Left lung (tissue), 14 donors: ENCODE data around the gene WDR70. TPM values are rescaled to one million over a fixed set of nuclear protein-coding genes. Genes with fewer than 3 reads are reported as not detected.
"Not testable (repeated sequence)": the region's sequence is repeated elsewhere in the genome, so short reads cannot be mapped to it uniquely, and the experiment has no call there.

Source experiments
- ATAC-seq: fragments of 200-7000 bp; cut with Tn5 transposase; one replicate; pipeline ENCODE4 v1.9.1; 2020; ENCODE audit warnings: moderate library complexity
- DNase-seq, 4 donors: peaks; one replicate each; pipeline ENCODE4 v3.0.0-alpha.2; 2013 to 2020
- H3K27ac ChIP-seq, 2 donors: fragments of 200-600 bp; sonication (generic) in 1 of 2; one replicate each; pipeline versions ENCODE4 v1.5.0 to v1.8.0; 2020 to 2021
- H3K27me3 ChIP-seq, 2 donors: fragments of 200-600 bp; sonication (generic) in 1 of 2; one replicate each; pipeline versions ENCODE4 v1.5.0 to v1.8.0; 2020 to 2021
- H3K36me3 ChIP-seq, 2 donors: fragments of 200-600 bp; sonication (generic) in 1 of 2; one replicate each; pipeline versions ENCODE4 v1.5.0 to v1.8.0; 2020 to 2021
- H3K4me1 ChIP-seq, 2 donors: fragments of 200-600 bp; one replicate each; pipeline ENCODE4 v1.8.0; 2021
- H3K4me3 ChIP-seq, 2 donors: fragments of 200-600 bp; sonication (generic) in 1 of 2; one replicate each; pipeline versions ENCODE4 v1.5.0 to v1.8.0; 2020 to 2021; ENCODE audit warnings: mild to moderate bottlenecking in 1 of 2
- H3K9me3 ChIP-seq, 2 donors: fragments of 200-600 bp; sonication (generic) in 1 of 2; one replicate each; pipeline versions ENCODE4 v1.5.0 to v1.8.0; 2020 to 2021
- intact Hi-C, 2 donors: fragments of 100-400 bp; cut with DNase I; formaldehyde crosslinking; loops; one replicate each; pipeline versions ENCODE4 v1.11.2 to v1.14.2; 2022
- long read RNA-seq, 12 donors: library from polyadenylated mRNA in 2 of 12; unstranded in 2 of 12; transcript quantifications; one replicate each; pipeline ENCODE4 v2.0.0 and lab custom pipeline, GENCODE V29; 2019 to 2026
- polyA plus RNA-seq, 6 donors: library from polyadenylated mRNA; unstranded; fragments of 120-200 nt; gene quantifications; one replicate each; pipeline ENCODE4 v1.2.1, GENCODE V29; 2013; ENCODE audit not compliant: insufficient read length in 6 of 6
- total RNA-seq, 2 donors: library from RNA; stranded (reverse); fragmentation: NEBNext Ultra II Directional; extraction: Animal tissue kit (Norgen Biotek cat#: 25700); gene quantifications; one replicate each; pipeline ENCODE4 v1.2.1, GENCODE V29; 2021
- TF ChIP-seq, protein P1 (sequence below), 2 donors: fragments of 200-600 bp; sonication (generic) in 1 of 2; IDR thresholded peaks; one replicate each; pipeline versions ENCODE4 v1.5.0 to v1.8.0; 2021; ENCODE audit warnings: antibody characterized with exemption in 2 of 2
- donor health status: DM: no; HTN: yes; CAD: no.
- donor health status: DM: no; HTN: no; CAD: no.

The WDR70 gene
- 10 to 100 TPM; 21.9 to 24.7 TPM for total RNA-seq
- 10 to 100 TPM; 45.7 to 59.2 (median 49.6) TPM for polyA plus RNA-seq
- long read RNA-seq, donor 1, partial matches to known transcripts, result 0 of 6 reads
- long read RNA-seq, donor 1, other reads (novel, unspliced or antisense), result 0 of 6 reads
- long read RNA-seq, donor 2, transcript WDR70-201 (18 exons, 2,983 nt), result major isoform, 5 of 13 reads
- long read RNA-seq, donor 2, transcript WDR70-203 (3 exons, 365 nt), result major isoform, 5 of 13 reads
- long read RNA-seq, donor 2, partial matches to known transcripts, result 0 of 13 reads
- long read RNA-seq, donor 2, other reads (novel, unspliced or antisense), result 0 of 13 reads
- long read RNA-seq, donor 3, transcript WDR70-201 (18 exons, 2,983 nt), result major isoform, 6 of 6 reads
- long read RNA-seq, donor 3, partial matches to known transcripts, result 0 of 6 reads
- long read RNA-seq, donor 3, other reads (novel, unspliced or antisense), result 0 of 6 reads
- long read RNA-seq, donor 4, transcript WDR70-201 (18 exons, 2,983 nt), result major isoform, 6 of 12 reads
- long read RNA-seq, donor 4, partial matches to known transcripts, result 4 of 12 reads
- long read RNA-seq, donor 4, other reads (novel, unspliced or antisense), result 2 of 12 reads
- long read RNA-seq, donor 5, transcript WDR70-201 (18 exons, 2,983 nt), result major isoform, 7 of 9 reads
- long read RNA-seq, donor 5, partial matches to known transcripts, result 0 of 9 reads
- long read RNA-seq, donor 5, other reads (novel, unspliced or antisense), result 0 of 9 reads
- long read RNA-seq, donor 6, partial matches to known transcripts, result 0 of 6 reads
- long read RNA-seq, donor 6, other reads (novel, unspliced or antisense), result 0 of 6 reads
- long read RNA-seq, donor 7, partial matches to known transcripts, result 0 of 6 reads
- long read RNA-seq, donor 7, other reads (novel, unspliced or antisense), result 0 of 6 reads
- long read RNA-seq, donor 8, partial matches to known transcripts, result 0 of 2 reads
- long read RNA-seq, donor 8, other reads (novel, unspliced or antisense), result 0 of 2 reads
- long read RNA-seq, donor 9, result 0 reads
- long read RNA-seq, donor 10, partial matches to known transcripts, result 6 of 11 reads
- long read RNA-seq, donor 10, other reads (novel, unspliced or antisense), result 0 of 11 reads
- long read RNA-seq, donor 11, transcript WDR70-201 (18 exons, 2,983 nt), result major isoform, 5 of 10 reads
- long read RNA-seq, donor 11, partial matches to known transcripts, result 0 of 10 reads
- long read RNA-seq, donor 11, other reads (novel, unspliced or antisense), result 0 of 10 reads
- long read RNA-seq, donor 12, partial matches to known transcripts, result 0 of 5 reads
- long read RNA-seq, donor 12, other reads (novel, unspliced or antisense), result 0 of 5 reads

DNA sequence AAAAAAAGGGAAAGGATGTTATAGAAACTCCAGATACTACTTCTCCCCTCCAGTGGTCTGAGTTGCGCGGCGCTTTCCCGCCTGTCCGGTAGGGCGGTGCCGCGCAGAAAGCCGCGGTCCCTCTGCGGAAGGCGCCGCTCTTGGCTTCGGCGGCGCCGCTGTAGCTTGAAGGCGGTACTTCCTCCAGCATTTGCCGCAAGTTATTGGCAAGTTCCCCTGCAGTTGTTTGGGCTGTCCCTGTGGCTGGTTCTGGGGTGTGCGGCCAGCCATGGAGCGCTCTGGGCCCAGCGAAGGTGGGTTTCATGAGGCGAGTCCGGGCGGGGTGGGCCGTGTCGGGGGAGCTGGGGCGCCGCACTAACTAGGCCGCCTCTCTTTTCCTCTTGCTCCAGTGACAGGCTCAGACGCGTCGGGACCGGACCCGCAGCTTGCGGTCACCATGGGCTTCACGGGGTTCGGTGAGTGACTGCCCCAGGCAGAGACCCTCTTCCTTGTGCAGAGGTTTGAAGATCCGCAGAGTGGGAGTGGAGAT is at the start of gene WDR70:
Gene WDR70, plus strand, starts transcription at position 219 of the 529 bp plus-strand sequence. Its CDS starts 50 bp downstream, at position 269.
- H3K27me3 ChIP-seq, intact Hi-C loops, H3K9me3 ChIP-seq: not testable (repeated sequence)
- peak; percentile 100 for ATAC-seq
- DNase-seq, result peak; percentile 80 to 97 (median 91)
- peaks cover 3 to 27% of the 10 kb centered on the region in 2 donors for H3K36me3 ChIP-seq
- H3K4me3 ChIP-seq, result peak within 1 kb of the TSS; percentile 81 to 86
- peak within 1 kb of the TSS in 1 of 2 donors; percentile 69 for H3K27ac ChIP-seq
- peaks cover 0 to 17% of the 10 kb centered on the region in 2 donors for H3K4me1 ChIP-seq
- TF ChIP-seq, protein P1, sequence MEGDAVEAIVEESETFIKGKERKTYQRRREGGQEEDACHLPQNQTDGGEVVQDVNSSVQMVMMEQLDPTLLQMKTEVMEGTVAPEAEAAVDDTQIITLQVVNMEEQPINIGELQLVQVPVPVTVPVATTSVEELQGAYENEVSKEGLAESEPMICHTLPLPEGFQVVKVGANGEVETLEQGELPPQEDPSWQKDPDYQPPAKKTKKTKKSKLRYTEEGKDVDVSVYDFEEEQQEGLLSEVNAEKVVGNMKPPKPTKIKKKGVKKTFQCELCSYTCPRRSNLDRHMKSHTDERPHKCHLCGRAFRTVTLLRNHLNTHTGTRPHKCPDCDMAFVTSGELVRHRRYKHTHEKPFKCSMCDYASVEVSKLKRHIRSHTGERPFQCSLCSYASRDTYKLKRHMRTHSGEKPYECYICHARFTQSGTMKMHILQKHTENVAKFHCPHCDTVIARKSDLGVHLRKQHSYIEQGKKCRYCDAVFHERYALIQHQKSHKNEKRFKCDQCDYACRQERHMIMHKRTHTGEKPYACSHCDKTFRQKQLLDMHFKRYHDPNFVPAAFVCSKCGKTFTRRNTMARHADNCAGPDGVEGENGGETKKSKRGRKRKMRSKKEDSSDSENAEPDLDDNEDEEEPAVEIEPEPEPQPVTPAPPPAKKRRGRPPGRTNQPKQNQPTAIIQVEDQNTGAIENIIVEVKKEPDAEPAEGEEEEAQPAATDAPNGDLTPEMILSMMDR (IDR thresholded peaks at IDR 0.05), result peak; percentile 64

DNA sequence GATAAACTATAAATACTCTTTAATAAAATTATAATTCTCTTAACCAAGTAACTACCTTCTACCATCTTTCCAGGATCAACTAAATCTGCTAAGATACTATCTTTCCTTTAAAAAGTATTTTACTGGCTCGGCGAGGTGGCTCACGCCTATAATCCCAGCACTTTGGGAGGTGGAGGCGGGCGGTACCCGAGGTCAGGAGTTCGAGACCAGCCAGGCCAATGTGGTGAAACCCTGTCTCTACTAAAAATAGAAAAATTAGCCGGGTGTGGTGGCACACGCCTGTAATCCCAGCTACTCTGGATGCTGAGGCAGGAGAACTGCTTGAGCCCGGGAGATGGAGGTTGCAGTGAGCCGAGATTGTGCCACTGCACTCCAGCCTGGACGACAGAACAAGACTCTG is 44.4 kb upstream of the WDR70 start:
- H3K27ac ChIP-seq, intact Hi-C loops, H3K9me3 ChIP-seq, H3K4me1 ChIP-seq, DNase-seq, H3K4me3 ChIP-seq, ATAC-seq, H3K27me3 ChIP-seq: not testable (repeated sequence)
- peaks cover 0 to 90% of the 10 kb centered on the region in 2 donors for H3K36me3 ChIP-seq

DNA sequence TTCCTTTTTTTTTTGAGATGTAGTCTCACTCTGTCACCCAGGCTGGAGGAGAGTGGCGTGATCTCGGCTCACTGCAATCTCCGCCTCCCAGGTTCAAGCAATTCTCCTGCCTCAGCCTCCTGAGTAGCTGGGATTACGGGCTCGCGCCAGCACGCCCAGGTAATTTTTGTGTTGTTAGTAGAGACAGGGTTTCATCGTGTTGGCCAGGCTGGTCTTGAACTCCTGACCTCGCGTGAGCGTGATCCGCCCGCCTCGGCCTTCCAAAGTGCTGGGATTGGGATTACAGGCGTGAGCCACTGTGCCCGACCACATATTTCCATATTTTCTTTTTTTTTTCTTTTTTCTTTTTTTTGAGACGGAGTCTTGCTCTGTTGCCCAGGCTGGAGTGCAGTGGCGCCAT is 36.4 kb upstream of the WDR70 start:
- peaks cover 0 to 99% of the 10 kb centered on the region in 2 donors for H3K36me3 ChIP-seq
- H3K27me3 ChIP-seq, H3K9me3 ChIP-seq, H3K27ac ChIP-seq, intact Hi-C loops, H3K4me3 ChIP-seq, H3K4me1 ChIP-seq, ATAC-seq, DNase-seq: not testable (repeated sequence)

DNA sequence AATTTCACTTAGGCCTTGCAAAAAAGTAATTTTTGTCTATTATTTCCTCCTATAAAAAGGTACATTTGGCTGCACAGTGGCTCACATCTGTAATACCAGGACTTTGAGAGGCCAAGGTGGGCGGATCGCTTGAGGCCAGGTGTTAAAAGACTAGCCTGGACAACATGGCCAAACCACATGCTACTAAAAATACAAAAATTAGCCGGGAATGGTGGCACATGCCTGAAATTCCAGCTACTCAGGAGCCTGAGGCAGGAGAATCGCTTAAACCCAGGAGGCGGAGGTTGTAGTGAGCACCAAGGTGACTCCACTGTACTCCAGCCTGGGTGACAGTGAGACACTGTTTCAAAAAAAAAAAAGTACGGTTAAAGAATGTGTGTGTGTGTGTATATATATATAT is 24.0 kb upstream of the WDR70 start:
- H3K4me1 ChIP-seq, result no peaks in the 10 kb centered on the region
- H3K9me3 ChIP-seq, result no peaks in the 10 kb centered on the region
- H3K27me3 ChIP-seq, result no peaks in the 10 kb centered on the region
- H3K4me3 ChIP-seq, result no peak overlapping the region
- H3K27ac ChIP-seq, result no peak overlapping the region
- no peak for ATAC-seq
- TF ChIP-seq, protein P1 (IDR thresholded peaks at IDR 0.05), result no peak
- no peak for DNase-seq
- peaks cover 0 to 88% of the 10 kb centered on the region in 2 donors for H3K36me3 ChIP-seq
- intact Hi-C loops, result no loop called here

DNA sequence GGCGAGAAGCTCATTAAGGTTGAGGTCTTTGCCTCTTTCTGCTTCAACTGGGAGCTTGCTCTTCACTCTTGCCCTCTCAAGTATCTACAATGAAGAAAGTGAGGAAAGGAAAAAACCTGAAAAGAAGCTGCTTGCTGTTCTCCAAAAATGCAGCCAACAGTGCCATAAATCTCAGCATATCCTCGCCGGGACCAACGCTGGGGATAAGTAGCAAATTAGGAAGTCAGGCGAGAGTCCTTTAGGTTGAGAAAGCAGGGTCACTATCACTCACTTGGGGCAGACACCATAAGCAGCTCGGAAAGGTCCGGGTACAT is 8.6 kb upstream of the WDR70 start:
- Histone ChIP-seq H3K9me3 (no peaks in the 10 kb centered on the region), H3K4me1 (peaks cover 17 to 35% of the 10 kb centered on the region in 2 donors), H3K27ac (peak overlapping the region; percentile 75 to 78), H3K36me3 (no peaks in the 10 kb centered on the region), H3K27me3 (no peaks in the 10 kb centered on the region), H3K4me3 (peak overlapping the region; percentile 89 to 95)
- ATAC-seq, result no peak
- intact Hi-C loops, result no loop called here
- DNase-seq, result no peak
- TF ChIP-seq, protein P1 (IDR thresholded peaks at IDR 0.05), result no peak
